HG02571 (cell line): Measurements from ENCODE around the gene FOXN3.
"Not testable (repeated sequence)": the region's sequence is repeated elsewhere in the genome, so short reads cannot be mapped to it uniquely, and the experiment has no call there.

Source experiments
- ATAC-seq: cut with Tn5 transposase; IDR thresholded peaks from one replicate; pipeline ENCODE4 v1.9.1; 2021; ENCODE audit warnings: mild to moderate bottlenecking, moderate library complexity; ENCODE audit not compliant: unreplicated experiment

The FOXN3 gene

GRCh38 chr14:89256283-89256682 is 160.8 kb downstream of the FOXN3 start:
- ATAC-seq = no peak

DNA sequence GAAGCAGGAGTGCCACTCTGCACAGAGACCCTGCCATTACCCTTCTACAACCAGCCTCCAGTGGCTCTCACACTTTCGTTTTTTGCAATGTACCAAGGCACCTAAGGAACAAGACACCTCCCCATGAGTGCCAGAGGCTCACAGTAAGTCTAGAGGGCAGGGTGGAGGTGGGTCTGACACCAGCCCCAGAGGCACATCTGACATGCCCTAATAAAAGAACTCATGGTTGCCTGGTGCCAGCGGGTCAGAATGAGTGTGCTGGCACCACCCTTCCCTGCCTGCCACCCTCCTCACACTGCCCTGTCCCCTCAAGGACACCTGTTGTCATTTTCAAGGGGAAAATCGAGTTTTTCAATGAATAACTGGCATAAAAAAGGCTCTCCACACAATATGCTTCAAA is 161.2 kb downstream of the FOXN3 start:
- ATAC-seq = no peak

DNA sequence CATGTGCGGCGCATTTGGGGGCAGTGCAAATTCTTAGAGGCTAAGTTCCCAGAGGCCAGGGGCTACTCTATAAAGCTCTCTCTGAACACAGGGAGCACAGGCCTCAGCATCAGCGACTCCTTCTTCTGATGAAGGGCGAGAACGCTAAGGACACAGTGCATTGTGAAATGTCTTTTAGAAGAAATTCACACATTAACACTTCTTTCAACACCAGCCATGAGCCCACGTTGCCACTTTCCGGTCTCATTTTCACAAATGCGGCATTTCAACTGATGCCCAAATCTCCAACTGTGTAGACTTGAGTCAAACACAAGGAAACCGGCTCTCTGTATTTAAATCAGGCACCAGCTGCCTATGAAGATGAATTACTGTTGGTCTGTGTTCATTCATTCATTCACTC is 162.0 kb downstream of the FOXN3 start:
- no peak for ATAC-seq

- ATAC-seq = no peak
These were observed 162.7 kb downstream of the FOXN3 start for GRCh38 chr14:89254166-89254909.

GRCh38 chr14:89252887-89253532 is 164.0 kb downstream of the FOXN3 start:
- no peak for ATAC-seq

GRCh38 chr14:89251061-89251460 is 166.0 kb downstream of the FOXN3 start:
- no peak for ATAC-seq

GRCh38 chr14:89250655-89250975 is 166.4 kb downstream of the FOXN3 start:
- not testable (repeated sequence) for ATAC-seq

DNA sequence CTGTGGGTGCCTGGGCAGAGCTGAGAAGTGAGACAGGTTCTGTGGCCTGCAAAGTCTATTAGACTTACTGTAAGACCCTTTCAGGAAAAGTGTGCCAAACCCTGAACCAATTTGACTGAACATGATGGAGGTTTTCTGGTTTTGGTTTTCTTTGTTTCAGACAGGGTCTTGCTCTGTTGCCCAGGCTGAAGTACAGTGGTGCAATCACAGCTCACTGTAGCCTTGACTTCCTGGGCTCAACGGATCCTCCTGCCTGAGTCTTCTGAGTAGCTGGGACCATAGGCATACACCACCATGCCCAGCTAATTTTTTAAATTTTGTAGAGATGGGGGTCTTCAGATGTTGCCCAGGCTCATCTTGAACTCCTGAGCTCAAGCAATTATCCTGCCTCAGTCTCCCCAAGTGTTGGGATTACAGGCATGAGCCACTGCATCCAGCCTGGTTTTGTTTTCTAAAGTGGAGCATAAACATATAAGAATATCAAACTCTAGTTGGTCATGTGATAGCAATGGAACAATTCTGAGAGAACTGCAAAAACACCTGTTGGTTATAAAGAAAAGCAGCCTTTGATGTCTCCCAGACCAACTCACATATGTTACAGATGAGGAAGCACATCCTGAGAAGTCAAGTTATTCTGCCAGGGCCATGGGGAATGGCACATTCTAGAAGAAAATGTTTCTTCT is 166.9 kb downstream of the FOXN3 start:
- no peak for ATAC-seq

DNA sequence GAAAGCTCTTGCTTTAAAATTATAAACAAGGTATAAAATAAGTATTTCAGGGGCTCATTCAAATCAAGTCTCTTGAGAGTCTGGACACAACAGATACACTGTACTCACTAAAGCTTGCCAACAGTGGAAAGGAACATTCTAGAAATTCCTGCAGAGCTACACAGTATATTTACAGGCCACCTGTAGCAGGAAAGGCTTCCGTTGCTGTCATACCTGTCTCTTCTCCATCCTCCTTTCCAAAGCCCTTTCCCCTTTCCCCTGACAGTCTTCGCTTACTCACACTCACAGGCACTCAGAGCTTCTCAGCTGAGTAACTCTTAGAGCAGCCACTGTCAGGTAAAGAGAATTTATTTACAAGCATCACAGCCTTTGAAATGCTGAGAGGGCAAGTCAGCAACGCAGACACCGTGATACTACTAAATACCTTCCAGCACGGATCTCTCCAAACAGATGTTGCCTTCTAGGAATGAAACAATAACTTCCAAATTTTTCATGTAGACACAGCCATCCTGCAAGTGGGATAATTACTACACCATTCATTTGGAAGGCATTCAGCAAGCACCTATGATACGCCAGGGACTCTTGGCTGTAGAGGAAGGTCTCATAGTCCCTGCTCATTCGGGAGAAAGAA is 167.9 kb downstream of the FOXN3 start:
- no peak for ATAC-seq

DNA sequence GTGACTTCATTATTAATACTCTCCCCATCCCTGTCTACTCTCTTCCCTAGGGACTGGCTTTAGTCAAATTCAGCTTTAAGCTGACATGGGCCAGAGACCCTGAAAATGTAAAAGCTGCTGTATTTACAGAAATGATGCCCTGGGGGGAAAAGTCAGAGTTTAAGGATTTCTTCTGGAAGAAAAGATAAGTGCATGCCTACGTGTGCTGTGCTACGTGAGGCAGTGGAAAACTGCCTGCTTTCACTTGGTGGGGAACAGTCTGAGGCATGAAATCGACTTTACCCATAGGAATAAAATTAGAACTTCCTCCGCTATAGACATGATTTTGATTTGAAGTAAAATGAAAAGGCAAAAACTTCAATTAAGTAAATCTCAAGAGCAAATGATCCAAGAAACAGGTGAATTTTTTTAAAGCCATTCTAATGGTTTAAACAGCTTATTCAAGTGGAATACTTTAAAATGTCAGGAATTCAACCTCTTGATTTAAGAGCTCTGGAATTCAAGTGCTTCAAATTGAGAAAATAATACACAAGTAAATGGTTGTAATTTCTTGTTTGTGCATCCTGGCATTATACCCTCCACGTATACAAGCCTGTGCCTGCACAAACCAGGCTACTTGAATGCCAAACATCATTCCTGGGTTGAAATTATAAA is 168.5 kb downstream of the FOXN3 start:
- ATAC-seq = no peak

DNA sequence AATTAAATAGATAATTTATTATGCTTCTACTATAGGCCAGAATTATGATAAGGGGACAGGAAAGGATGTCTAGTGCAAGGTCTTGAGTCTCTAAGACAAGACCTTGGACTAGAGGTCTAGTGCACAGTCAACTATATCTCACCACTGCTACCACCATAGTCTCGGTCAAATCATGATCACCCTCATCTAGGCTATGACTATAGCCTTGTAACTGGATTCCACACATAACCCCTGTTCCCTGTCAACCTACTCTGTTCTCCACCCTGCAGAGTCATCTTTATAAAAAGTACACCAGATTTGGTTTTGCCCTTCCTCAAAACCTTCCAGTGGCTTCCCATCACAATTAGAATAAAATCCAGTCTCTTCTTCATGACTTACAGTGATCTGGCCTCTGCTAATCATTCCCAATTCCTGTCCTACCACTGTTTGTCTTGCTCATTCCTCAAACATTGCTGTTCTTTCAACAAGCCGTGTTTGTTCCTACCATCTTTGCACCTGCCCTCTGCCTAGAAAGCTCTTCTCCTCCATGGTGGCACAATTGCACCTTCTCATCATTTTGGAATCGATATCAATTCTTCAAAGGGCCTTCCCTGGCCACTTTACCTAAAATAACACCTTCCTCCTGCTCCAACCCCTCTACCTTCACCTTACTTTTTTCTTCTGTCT is 169.4 kb downstream of the FOXN3 start:
- ATAC-seq = no peak

DNA sequence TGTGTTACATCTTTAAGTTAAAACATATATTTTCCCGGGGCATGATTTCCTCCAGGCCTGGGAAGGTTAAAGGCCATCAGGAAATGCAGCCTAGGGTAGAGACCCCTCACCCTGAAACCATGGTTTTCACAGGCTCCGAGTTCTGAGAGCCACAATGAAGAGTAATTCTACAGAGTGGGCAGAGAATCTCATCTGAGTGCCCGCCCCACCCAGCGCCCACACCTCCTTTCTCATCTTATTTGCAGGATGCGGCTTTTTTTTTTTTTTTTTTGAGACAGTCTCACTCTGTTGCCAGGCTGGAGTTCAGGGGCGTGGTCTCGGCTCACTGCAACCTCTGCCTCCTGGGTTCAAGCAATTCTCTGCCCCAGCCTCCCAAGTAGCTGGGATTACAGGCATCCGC is 170.7 kb downstream of the FOXN3 start:
- ATAC-seq = no peak

GRCh38 chr14:89245802-89246201 is 171.2 kb downstream of the FOXN3 start:
- no peak for ATAC-seq

DNA sequence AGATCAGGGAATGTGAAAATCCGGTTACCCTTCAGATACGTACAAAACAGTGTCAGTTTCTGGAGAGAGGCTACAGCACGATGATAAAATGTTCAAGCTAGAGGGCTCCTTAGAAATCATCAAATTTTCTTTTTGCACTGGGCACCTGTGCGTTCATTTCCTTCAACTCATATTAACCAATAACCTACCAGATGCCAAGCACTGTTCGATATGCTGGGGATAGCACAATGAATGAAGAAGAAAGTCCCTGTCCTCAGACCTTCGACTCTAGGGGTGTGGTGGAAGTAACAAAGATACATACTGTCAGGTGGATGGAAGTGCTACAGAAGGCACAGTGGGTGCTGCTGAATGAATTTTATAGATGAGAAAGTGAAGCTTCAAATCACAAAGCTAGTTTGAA is 172.3 kb downstream of the FOXN3 start:
- ATAC-seq = no peak

- ATAC-seq = no peak
These were observed 173.3 kb downstream of the FOXN3 start for GRCh38 chr14:89243741-89244140.

DNA sequence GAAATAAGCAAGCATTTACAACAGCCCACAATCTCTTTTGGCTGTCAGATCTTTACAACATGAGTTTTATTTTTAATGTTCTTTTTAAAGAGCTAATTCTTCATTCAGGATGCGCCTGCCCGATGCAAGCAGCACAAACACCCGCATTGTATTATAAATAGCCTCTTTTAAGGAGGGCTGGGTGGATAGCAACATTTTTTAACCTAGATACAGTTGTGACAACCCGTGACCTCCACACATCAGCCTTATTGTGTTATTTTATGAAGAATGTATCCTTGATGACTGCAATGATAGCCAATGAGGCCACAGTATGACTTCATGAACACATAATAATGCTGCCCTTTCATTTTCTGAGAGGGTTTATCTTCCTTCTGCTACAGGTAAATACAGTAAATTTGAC is 173.7 kb downstream of the FOXN3 start:
- no peak for ATAC-seq

GRCh38 chr14:89242652-89243279 is 174.3 kb downstream of the FOXN3 start:
- no peak for ATAC-seq

DNA sequence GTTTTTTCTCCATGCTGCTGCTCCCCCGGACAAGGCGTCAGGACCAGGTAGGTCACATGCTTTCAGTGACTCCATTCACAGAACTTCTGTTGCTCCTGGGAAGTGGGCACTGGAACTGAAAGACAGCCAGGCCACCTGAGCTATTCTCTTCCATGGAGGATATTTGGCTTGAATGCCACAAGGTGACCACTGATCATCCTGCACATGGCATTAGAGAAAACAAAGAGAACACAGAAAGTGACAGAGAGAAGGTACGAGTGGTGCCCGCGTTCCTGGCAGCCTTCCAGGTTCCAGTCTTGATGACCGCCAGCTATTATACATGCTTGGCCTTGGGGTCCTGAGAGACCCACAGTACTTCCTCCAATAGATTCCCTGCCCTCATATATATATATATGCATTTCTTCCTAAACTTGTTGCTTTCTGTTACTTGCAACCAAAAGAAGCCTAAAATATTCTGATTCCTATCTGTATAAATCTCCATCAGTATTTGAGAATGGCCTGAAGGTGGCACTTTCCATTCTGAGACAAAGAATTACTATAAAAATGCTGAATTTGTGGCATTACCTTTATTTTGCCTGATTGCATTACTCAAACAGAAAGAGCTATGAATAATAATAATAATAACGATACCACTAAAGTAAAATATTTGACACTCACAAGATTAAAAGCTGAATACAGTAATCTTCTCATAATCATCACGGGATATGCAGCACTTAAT is 174.9 kb downstream of the FOXN3 start:
- ATAC-seq = no peak

GRCh38 chr14:89241257-89241656 is 175.8 kb downstream of the FOXN3 start:
- ATAC-seq = no peak

- ATAC-seq = no peak
These were observed 176.6 kb downstream of the FOXN3 start for GRCh38 chr14:89240414-89240813.
